ENCODE results near the gene MARCHF11.

Gene MARCHF11

DNA sequence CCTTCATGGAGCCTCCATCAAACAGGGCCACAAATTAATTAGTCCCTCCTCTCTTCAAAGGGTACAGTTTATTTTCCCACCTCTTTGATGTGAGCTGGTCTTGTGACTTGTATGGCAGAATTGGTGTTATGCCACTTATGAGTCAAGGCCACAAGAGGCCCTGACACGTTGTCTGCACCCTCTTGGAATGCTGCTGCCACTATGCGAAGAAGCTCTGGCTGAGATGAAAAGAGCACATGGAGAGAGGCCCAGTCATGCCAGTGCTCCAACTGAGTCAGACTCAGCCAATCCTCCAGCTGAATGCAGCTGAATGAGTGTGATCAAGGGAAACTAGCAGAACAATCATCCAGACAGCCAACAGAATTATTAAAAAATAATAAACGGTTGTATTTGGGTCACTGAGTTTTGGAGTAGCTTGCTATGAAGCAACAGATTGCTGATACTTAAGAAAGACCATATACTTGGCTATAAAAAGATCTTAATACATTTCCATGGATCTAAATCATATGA, 128.3 kb downstream of the MARCHF11 start:
- no peak for DNase-seq (ENCODE audit: low read depth, low spot score)

DNA sequence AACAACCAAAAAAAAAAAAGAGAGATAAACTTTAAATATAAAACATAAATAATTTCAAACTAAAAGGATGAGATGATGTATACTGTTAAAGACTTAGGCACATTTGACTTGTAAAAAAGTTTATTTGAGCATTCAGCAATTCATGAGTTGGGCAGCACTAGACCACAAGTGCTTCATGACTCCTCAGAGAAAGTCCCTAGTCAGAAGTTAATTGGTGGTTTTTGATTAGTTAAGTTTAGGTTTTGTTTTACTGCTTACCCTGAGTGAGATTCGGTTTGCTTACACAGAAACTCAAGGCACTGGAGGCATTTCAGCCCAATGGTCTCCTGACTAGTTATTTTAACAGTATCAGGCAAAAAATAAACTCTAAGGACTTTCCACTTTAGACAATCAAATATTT, 129.2 kb downstream of the MARCHF11 start:
- no peak for DNase-seq (ENCODE audit: low read depth, low spot score)

DNA sequence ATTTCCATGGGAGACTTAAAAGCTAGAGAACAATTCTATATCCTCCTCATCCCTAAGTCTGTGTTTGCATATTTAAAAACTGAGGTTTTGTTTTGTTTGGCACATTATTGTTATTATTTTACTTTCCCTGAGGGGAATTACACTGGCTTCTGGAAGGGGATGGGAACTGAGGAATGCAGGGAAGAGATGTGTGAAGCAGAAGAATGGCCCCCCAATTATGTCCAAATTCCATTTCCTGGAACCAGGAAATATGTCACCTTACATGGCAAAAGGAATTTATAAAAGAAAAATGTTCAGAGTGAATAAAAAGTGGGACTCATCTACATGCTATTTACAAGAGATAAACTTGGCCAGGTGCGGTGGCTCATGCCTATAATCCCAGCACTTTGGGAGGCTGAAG, 129.8 kb downstream of the MARCHF11 start:
- no peak for DNase-seq (ENCODE audit: low read depth, low spot score)

DNA sequence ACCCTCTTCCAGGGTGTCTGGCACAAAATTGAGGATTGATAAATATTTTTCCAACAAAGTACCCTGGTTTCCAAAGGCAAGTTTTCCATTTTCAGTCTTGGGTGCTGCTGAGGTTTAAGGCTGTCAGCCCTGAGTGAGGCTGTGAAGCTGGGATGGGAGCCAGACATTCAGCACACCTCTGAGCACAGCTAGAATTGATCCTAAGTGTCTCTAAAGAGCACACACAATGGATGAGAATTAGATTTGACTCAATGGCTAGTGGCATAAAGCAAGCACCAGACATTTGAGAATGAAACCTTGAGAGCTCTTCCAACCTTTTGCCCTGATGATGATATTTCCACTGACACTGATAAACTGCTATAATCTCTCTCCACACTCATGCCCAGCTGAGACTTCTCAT, 131.5 kb downstream of the MARCHF11 start:
- no peak for DNase-seq (ENCODE audit: low read depth, low spot score)

DNA sequence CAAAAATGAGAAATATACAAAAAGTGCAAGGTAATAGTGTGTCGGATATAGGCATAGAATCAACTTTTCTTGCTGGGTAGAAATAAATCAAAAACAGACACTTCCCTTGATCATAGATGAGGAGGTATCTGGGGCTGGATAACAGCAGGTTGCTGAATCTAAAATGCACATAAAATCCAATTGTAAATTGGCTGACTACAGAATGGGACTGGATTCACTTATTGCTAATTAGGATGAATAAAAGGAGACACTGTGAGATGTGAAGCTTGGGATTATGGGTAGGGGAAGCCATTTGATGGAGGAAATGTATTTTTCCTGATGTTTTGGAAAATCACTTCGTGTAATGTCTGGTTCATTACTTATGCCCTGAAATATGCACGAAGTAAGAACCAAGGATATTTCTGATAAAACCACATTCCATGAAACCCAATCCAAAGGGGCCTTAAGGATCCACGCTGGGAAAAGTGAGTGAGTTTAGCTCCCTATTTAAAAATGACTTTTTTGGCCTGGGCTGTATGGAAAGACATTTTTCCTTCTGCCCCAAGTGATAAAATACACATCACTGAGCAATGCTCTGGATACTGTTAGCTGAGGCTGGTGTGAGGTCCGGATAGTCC, 136.1 kb downstream of the MARCHF11 start:
- no peak for DNase-seq (ENCODE audit: low read depth, low spot score)

DNA sequence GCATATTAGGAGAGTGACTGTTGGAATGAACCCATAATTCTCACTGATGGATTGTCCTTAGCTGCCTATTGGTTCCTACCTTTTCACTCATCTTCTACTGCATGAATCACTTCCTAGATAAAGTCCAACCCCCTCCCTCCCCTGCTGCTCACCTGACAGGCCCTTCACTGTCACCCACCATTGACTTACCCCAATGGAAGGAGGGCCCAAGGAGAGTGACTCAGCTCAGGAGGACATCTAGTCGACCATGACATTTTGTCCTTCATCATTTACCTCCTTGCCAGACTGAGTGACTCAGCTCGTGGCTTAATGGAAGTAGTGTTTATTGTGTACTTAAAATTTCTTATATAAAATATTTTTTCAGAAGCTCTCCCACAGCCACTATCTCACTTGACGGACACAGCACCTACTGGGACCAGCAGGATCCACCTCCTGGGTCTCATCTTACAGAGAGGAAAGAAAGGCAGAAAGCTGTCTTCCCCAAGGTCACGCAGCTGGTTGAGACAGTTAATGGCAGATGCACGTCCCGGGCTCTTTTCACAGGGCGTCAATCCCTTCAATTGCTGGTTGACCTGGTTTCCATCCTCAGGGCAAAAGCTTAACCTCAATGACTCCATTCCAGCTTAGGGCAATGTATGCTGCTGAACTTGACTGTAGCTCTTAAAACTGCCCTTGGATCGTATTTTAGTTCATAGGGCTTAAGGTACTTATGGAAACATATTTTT, 142.3 kb downstream of the MARCHF11 start:
- DNase-seq (ENCODE audit: low read depth, low spot score) = no peak

DNA sequence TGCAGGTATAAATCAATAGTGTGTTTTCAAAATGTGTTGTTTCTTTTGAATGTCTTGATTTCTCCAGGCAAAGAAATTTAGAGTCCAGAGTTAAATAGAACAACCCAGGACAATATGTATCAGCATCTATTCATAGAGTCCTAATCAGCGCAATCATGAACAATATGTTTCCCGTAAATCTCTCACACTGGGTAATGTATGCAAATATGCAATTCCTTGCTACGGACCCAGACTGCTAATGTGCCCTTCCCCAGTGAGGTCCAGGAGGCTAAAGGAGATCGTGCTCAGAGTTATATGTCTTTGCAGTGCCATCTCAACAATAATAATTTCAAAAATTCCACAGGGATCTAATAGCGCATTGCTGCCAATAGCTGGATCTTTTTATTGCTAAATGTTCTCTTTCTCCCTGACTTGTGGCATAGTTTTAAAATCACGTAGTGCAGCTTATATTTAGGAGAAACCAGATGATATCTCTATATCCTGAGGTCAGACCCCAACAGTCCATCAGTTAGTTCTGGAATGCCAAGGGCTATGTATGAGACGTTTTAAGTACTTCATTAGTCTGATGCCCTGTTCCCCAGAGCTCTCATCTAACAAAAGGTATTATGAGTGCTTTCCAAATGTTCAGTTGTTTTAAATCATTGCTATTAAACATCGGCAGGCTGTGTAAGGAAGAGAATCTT, 145.1 kb downstream of the MARCHF11 start:
- no peak for DNase-seq (ENCODE audit: low read depth, low spot score)

DNA sequence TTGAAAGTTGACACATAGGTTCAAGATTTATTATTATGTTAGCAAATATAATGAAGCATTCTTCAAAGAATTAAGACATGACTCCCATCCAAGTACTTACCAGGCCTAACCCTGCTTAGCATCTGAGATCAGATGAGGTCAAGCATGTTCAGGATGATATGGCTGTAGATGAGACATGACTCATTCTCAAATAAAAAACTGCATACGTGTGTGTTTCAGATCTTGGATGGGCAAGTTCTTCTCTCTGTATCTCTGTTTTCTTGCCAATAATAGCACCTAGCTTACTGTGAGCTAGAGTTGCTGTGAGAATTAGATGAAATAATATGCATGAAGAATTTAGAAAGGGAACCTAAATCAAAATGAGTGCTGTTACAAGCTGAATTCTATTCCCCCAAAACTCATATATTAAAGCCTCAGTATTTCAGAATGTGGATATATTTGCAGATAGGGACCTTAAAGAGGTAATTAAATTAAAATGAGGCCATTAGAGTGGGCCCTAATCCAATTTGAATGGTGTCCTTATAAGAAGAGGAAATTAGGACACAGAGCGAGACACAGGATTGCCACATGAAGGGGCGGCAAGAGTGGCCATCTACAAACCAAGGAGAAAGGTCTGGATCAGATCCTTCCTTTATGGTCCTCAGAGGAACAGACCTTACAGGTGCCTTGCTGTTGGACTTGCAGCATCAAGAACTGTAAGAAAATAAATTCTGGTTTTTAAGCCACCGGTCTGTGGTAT, 146.2 kb downstream of the MARCHF11 start:
- DNase-seq (ENCODE audit: low read depth, low spot score) = no peak

DNA sequence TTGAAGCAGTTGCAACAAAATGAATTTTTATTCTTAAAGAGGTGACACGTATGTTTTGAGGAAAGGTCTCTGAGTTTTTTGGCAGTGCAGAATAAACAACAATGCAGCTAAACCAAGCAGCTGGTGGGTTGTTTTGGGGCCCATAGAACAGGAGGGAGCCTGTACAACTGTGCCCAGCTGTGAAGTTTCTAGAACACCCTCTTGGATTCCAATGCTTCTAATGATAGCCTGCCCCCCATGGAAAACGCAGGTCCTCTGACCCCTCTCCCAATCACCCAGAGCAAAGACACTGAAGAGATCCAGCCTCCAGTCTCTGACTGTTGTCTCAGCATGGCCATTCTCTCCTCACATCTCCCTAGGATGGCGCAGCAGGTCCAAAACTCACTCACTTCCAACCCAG, 150.9 kb downstream of the MARCHF11 start:
- no peak for DNase-seq (ENCODE audit: low read depth, low spot score)

DNA sequence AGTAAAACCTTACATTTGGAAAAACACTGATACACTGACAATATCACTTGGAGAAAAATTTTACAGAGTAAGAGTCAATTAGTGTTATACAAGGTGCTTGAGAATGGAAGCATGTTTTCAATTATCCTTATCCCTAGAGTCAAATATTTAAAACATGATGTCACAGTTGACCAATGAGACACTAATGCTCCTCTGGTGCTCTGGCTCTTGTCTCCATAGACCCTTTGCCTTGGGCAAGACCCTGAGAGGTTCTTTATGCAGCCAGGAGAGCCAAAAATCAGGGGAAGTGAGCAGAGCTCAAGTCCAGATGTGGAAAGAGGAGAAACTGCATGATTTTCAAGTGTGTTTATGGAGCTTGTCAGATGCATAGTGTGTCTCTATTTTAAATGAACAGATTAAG, 153.9 kb downstream of the MARCHF11 start:
- no peak for DNase-seq (ENCODE audit: low read depth, low spot score)

DNA sequence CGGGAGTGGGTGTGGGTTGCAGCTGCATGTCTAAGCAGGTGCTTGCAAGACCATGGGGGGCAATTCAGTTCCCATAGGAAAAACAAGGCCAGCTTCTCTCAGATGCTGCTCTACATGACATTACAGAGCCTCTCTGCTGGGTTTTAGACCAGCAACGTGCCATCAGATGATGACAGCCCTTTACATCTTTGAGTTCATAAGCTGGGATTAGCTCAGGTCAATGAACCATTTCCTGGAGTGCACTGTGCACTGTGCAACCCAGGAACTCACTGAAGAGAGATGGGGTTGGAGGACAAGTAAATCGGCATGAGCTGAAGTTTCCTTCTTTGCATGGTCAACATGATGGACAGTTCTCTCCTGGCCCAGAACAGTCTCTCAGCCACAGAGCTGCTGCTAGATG, 160.6 kb downstream of the MARCHF11 start:
- DNase-seq (ENCODE audit: low read depth, low spot score) = no peak

DNA sequence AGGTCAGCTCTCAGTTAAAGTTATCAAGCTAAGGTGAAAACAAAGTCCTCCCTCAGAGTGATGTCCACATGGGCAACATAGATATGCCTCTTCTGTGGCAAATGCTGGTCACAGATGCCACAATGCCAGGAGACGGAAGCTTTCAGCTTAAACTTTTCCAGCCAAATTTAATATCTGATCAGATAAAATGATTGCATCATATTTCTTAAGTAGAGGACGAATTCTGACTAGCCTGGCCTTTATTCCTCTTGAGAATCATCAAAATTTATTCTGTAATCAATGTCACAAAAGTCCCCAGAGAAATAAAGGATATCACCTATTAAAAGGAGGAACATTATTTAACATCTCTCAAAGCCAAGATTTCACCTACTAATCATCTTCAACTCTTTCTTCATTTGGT, 161.9 kb downstream of the MARCHF11 start:
- DNase-seq (ENCODE audit: low read depth, low spot score) = no peak
